Pericardium fibroblast (primary cell): ENCODE results near the gene UBR3. TPM values are rescaled to one million over a fixed set of nuclear protein-coding genes. Genes with fewer than 3 reads are reported as not detected.

Source experiments
- total RNA-seq: library from RNA; depleted of rRNA; stranded (reverse); fragments of >200 nt; gene quantifications from 2 replicates; pipeline ENCODE4 v1.2.3, GENCODE V29; 2015

The UBR3 gene
- 13.1 and 13.4 TPM in 2 replicates for total RNA-seq

GRCh38 chr2:169827272-169828140, at the start of gene UBR3:
UBR3 (plus strand) TSS chr2:169827454; CDS start chr2:169827508, 54 bp downstream.

GRCh38 chr2:169798718-169799592, 28.3 kb upstream of the UBR3 start, which contains the start of gene SSB:
SSB (plus strand) TSS chr2:169798871; CDS start chr2:169800961, 2,090 bp downstream.

GRCh38 chr2:169824373-169825333, 2.6 kb upstream of the UBR3 start, which contains the start of gene METTL5:
METTL5 (minus strand) TSS chr2:169824905; CDS start chr2:169824597, 308 bp downstream.

Other genes starting within 250 kb of the UBR3 start
- 12.5 and 14.2 TPM in 2 replicates for gene PPIG, start 243.1 kb upstream of the UBR3 start, total RNA-seq
- not detected in 2 replicates for gene CFAP210, start 133.0 kb upstream of the UBR3 start, total RNA-seq
- 0.60 and 1.1 TPM in 2 replicates for gene PHOSPHO2, start 133.0 kb upstream of the UBR3 start, total RNA-seq
- 0.35 and 1.0 TPM in 2 replicates for gene KLHL23, start 93.6 kb upstream of the UBR3 start, total RNA-seq
- gene SSB, start 28.6 kb upstream of the UBR3 start, total RNA-seq, result 67.0 and 89.0 TPM in 2 replicates
- gene METTL5, start 2.5 kb upstream of the UBR3 start, total RNA-seq, result 50.4 and 99.0 TPM in 2 replicates